ENCODE data around the gene OR10T2. TPM values are rescaled to one million over a fixed set of nuclear protein-coding genes. Genes with fewer than 3 reads are reported as not detected.
"Not testable (repeated sequence)": the region's sequence is repeated elsewhere in the genome, so short reads cannot be mapped to it uniquely, and the experiment has no call there.

The OR10T2 gene, protein sequence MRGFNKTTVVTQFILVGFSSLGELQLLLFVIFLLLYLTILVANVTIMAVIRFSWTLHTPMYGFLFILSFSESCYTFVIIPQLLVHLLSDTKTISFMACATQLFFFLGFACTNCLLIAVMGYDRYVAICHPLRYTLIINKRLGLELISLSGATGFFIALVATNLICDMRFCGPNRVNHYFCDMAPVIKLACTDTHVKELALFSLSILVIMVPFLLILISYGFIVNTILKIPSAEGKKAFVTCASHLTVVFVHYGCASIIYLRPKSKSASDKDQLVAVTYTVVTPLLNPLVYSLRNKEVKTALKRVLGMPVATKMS
- total RNA-seq, result not detected

- no peak within 1 kb of the TSS for H3K27ac ChIP-seq (ENCODE audit: low read depth, low read length)
- no peaks in the 10 kb centered on the region for H3K4me1 ChIP-seq (ENCODE audit: control insufficient read depth in 3 of 3, insufficient read depth in 3 of 3, low read length in 3 of 3)
- H3K27me3 ChIP-seq (ENCODE audit: control insufficient read depth in 3 of 3, insufficient read depth in 3 of 3, low read length in 3 of 3), result peaks cover 0 to 3% (median 0%) of the 10 kb centered on the region in 3 donors
- H3K9ac ChIP-seq (ENCODE audit: low read depth in 1 of 3, low read length in 3 of 3), result no peak within 1 kb of the TSS
- no peaks in the 10 kb centered on the region for H3K36me3 ChIP-seq (ENCODE audit: control insufficient read depth in 3 of 3, insufficient read depth in 3 of 3, low read length in 3 of 3)
- no peaks in the 10 kb centered on the region for H3K9me3 ChIP-seq (ENCODE audit: control insufficient read depth in 3 of 3, low read length in 3 of 3)
- H3K4me3 ChIP-seq (ENCODE audit: low read length in 3 of 3), result no peak within 1 kb of the TSS
These were observed at the start of gene OR10T2 for GRCh38 chr1:158398818-158399514. Gene OR10T2, minus strand, starts transcription at chr1:158399466. Its CDS starts 0 bp downstream, at chr1:158399466.

DNA sequence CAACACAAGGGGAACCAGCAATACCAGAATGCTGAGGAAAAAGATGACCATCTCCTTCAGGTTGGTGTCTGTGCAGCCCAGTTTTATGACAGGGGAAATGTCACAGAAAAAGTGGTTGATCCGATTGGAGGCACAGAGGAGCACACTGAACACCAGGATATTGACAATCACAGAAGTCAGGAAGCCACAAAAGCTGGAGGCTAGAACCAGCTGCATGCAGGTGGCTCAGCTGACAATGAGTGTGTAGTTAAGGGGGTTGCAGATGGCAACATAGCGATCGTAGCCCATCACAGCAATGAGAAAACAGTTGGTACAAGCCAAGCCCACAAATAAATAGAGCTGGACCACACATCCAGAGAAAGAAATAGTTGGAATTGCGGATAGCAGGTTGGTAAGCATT is 46.1 kb upstream of the OR10T2 start:
- no peaks in the 10 kb centered on the region for H3K9me3 ChIP-seq (ENCODE audit: control insufficient read depth in 3 of 3, low read length in 3 of 3)

GRCh38 chr1:158434741-158435140 is 35.5 kb upstream of the OR10T2 start:
- H3K36me3 ChIP-seq (ENCODE audit: control insufficient read depth in 3 of 3, insufficient read depth in 3 of 3, low read length in 3 of 3), result no peaks in the 10 kb centered on the region
- H3K27ac ChIP-seq (ENCODE audit: low read depth, low read length), result no peak overlapping the region
- H3K9me3 ChIP-seq (ENCODE audit: control insufficient read depth in 3 of 3, low read length in 3 of 3), result no peaks in the 10 kb centered on the region
- no peaks in the 10 kb centered on the region for H3K27me3 ChIP-seq (ENCODE audit: control insufficient read depth in 3 of 3, insufficient read depth in 3 of 3, low read length in 3 of 3)
- no peaks in the 10 kb centered on the region for H3K4me1 ChIP-seq (ENCODE audit: control insufficient read depth in 3 of 3, insufficient read depth in 3 of 3, low read length in 3 of 3)
- H3K4me3 ChIP-seq (ENCODE audit: low read length in 3 of 3), result no peak overlapping the region
- H3K9ac ChIP-seq (ENCODE audit: low read depth in 1 of 3, low read length in 3 of 3), result no peak overlapping the region

More for the DNA sequence above, 46.1 kb upstream of the OR10T2 start:
- H3K9ac ChIP-seq (ENCODE audit: low read depth in 1 of 3, low read length in 3 of 3), result no peak overlapping the region
- no peaks in the 10 kb centered on the region for H3K36me3 ChIP-seq (ENCODE audit: control insufficient read depth in 3 of 3, insufficient read depth in 3 of 3, low read length in 3 of 3)
- peaks cover 0 to 2% (median 0%) of the 10 kb centered on the region in 3 donors for H3K27me3 ChIP-seq (ENCODE audit: control insufficient read depth in 3 of 3, insufficient read depth in 3 of 3, low read length in 3 of 3)
- no peaks in the 10 kb centered on the region for H3K4me1 ChIP-seq (ENCODE audit: control insufficient read depth in 3 of 3, insufficient read depth in 3 of 3, low read length in 3 of 3)
- H3K4me3 ChIP-seq (ENCODE audit: low read length in 3 of 3), result no peak overlapping the region
- no peak overlapping the region for H3K27ac ChIP-seq (ENCODE audit: low read depth, low read length)

- not testable (repeated sequence) for H3K27me3 ChIP-seq (ENCODE audit: control insufficient read depth in 3 of 3, insufficient read depth in 3 of 3, low read length in 3 of 3); H3K27ac ChIP-seq (ENCODE audit: low read depth, low read length); H3K4me1 ChIP-seq (ENCODE audit: control insufficient read depth in 3 of 3, insufficient read depth in 3 of 3, low read length in 3 of 3); H3K36me3 ChIP-seq (ENCODE audit: control insufficient read depth in 3 of 3, insufficient read depth in 3 of 3, low read length in 3 of 3); H3K4me3 ChIP-seq (ENCODE audit: low read length in 3 of 3); H3K9me3 ChIP-seq (ENCODE audit: control insufficient read depth in 3 of 3, low read length in 3 of 3); H3K9ac ChIP-seq (ENCODE audit: low read depth in 1 of 3, low read length in 3 of 3)
These were observed 30.9 kb upstream of the OR10T2 start for GRCh38 chr1:158430163-158430562.

DNA sequence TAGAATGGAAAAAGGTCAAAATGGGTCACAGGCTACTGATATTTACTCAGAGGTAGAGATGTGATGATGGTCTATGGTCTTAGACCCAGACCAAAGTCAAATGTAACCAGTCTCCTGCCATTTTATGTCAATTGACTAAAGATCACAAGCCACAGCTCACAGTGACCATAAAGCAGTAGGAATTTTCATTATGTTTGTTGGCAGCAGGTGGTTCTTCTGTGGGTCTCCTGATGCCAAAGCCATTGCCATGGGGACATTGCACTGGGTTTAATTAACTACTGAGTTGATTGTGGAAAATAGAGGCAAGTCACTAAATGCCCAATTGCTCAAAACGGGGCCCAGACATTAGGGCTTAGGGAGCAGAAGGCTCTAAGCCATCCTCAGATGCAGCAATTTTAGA is 26.9 kb upstream of the OR10T2 start, which contains the start of gene OR10K2:
OR10K2 (minus strand) TSS at position 101 of the 400 bp plus-strand sequence. CDS start 5,371 bp downstream, outside the sequence.
- Histone ChIP-seq H3K9ac (ENCODE audit: low read depth in 1 of 3, low read length in 3 of 3) (no peak within 1 kb of the TSS), H3K27ac (ENCODE audit: low read depth, low read length) (no peak within 1 kb of the TSS), H3K27me3 (ENCODE audit: control insufficient read depth in 3 of 3, insufficient read depth in 3 of 3, low read length in 3 of 3) (no peaks in the 10 kb centered on the region), H3K4me3 (ENCODE audit: low read length in 3 of 3) (no peak within 1 kb of the TSS), H3K4me1 (ENCODE audit: control insufficient read depth in 3 of 3, insufficient read depth in 3 of 3, low read length in 3 of 3) (no peaks in the 10 kb centered on the region), H3K36me3 (ENCODE audit: control insufficient read depth in 3 of 3, insufficient read depth in 3 of 3, low read length in 3 of 3) (no peaks in the 10 kb centered on the region), H3K9me3 (ENCODE audit: control insufficient read depth in 3 of 3, low read length in 3 of 3) (no peaks in the 10 kb centered on the region)

- no peak overlapping the region for H3K4me3 ChIP-seq (ENCODE audit: low read length in 3 of 3)
- H3K27me3 ChIP-seq (ENCODE audit: control insufficient read depth in 3 of 3, insufficient read depth in 3 of 3, low read length in 3 of 3), result no peaks in the 10 kb centered on the region
- H3K4me1 ChIP-seq (ENCODE audit: control insufficient read depth in 3 of 3, insufficient read depth in 3 of 3, low read length in 3 of 3), result no peaks in the 10 kb centered on the region
- no peaks in the 10 kb centered on the region for H3K36me3 ChIP-seq (ENCODE audit: control insufficient read depth in 3 of 3, insufficient read depth in 3 of 3, low read length in 3 of 3)
- H3K9ac ChIP-seq (ENCODE audit: low read depth in 1 of 3, low read length in 3 of 3), result no peak overlapping the region
- H3K27ac ChIP-seq (ENCODE audit: low read depth, low read length), result no peak overlapping the region
- H3K9me3 ChIP-seq (ENCODE audit: control insufficient read depth in 3 of 3, low read length in 3 of 3), result no peaks in the 10 kb centered on the region
These were observed 25.8 kb upstream of the OR10T2 start for GRCh38 chr1:158425027-158425426.

DNA sequence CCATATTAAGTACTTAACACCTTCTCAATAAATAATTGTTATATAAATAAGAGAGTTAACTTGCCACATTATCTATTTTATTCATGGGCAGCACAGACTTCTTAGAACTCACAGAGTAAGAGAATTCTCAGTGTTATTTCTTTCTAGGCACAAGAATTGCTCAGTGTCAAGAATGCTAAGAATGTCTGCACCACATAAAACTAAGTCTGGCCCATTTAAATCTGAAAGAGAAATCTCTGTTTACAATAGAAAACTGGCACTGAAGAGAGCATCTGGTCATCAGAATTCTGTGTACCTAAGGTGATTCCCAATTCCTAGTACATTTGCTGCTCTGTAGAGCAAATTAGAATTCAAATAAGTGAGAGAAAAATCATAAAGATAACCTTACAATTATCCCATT is 22.9 kb upstream of the OR10T2 start:
- no peak overlapping the region for H3K4me3 ChIP-seq (ENCODE audit: low read length in 3 of 3)
- no peak overlapping the region for H3K27ac ChIP-seq (ENCODE audit: low read depth, low read length)

DNA sequence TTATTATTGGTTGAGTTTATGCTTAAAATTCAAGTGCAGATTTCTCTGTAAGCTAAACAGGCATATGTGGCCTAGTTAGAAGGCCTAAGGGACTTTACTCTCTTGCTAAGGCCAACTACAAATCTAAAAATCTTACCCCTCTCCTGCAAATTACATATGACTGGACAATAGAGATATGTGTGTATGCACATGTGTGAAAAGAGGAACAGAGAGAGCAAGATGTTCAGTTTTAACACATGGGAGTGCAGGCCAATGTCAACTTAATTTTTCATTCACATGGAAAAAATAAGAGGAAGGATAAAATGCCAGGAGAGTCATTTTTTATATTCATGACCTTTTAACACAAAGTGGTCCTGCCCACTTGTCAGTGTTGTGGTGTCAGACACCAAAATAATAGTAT is 18.3 kb upstream of the OR10T2 start:
- no peaks in the 10 kb centered on the region for H3K36me3 ChIP-seq (ENCODE audit: control insufficient read depth in 3 of 3, insufficient read depth in 3 of 3, low read length in 3 of 3)
- no peaks in the 10 kb centered on the region for H3K4me1 ChIP-seq (ENCODE audit: control insufficient read depth in 3 of 3, insufficient read depth in 3 of 3, low read length in 3 of 3)
- no peak overlapping the region for H3K9ac ChIP-seq (ENCODE audit: low read depth in 1 of 3, low read length in 3 of 3)
- no peak overlapping the region for H3K27ac ChIP-seq (ENCODE audit: low read depth, low read length)
- no peaks in the 10 kb centered on the region for H3K9me3 ChIP-seq (ENCODE audit: control insufficient read depth in 3 of 3, low read length in 3 of 3)
- H3K4me3 ChIP-seq (ENCODE audit: low read length in 3 of 3), result no peak overlapping the region
- H3K27me3 ChIP-seq (ENCODE audit: control insufficient read depth in 3 of 3, insufficient read depth in 3 of 3, low read length in 3 of 3), result no peaks in the 10 kb centered on the region

More for the DNA sequence above, 22.9 kb upstream of the OR10T2 start:
- Histone ChIP-seq H3K9ac (ENCODE audit: low read depth in 1 of 3, low read length in 3 of 3) (no peak overlapping the region), H3K27me3 (ENCODE audit: control insufficient read depth in 3 of 3, insufficient read depth in 3 of 3, low read length in 3 of 3) (no peaks in the 10 kb centered on the region), H3K36me3 (ENCODE audit: control insufficient read depth in 3 of 3, insufficient read depth in 3 of 3, low read length in 3 of 3) (no peaks in the 10 kb centered on the region), H3K9me3 (ENCODE audit: control insufficient read depth in 3 of 3, low read length in 3 of 3) (no peaks in the 10 kb centered on the region), H3K4me1 (ENCODE audit: control insufficient read depth in 3 of 3, insufficient read depth in 3 of 3, low read length in 3 of 3) (no peaks in the 10 kb centered on the region)

DNA sequence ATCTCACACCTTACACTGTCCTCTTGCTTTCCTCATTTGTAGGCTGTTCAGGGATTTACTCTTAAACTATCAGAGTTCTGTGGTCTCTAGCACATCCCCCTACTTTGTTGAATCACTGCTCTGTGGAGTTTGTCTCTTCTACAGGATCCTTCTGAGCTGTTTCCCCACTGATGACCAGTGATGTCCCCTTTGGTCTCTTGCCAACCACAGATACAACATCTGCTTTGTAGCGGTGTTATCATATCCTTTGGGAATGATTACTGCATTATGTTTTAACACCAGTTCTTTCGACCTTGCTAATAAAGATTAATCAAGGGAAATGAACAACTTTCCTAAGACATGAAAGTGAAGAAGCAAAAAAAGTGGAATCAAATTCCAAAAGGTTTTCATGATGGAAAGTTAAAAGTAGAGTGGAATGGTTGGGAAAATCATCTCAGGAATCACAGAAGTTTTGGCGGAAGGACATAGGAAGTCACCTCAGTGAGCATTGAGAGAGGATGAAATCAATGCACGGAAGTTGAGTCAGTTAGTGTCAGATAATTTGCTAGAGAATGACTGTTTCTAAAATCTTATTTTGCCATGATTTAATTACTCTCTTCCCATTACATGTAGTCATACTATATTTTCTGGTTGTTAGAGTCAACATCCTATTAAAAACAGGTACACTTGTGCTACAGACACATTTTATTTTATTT is 15.5 kb upstream of the OR10T2 start:
- no peaks in the 10 kb centered on the region for H3K36me3 ChIP-seq (ENCODE audit: control insufficient read depth in 3 of 3, insufficient read depth in 3 of 3, low read length in 3 of 3)

GRCh38 chr1:158407092-158407491 is 7.8 kb upstream of the OR10T2 start:
- no peaks in the 10 kb centered on the region for H3K36me3 ChIP-seq (ENCODE audit: control insufficient read depth in 3 of 3, insufficient read depth in 3 of 3, low read length in 3 of 3)
- H3K9ac ChIP-seq (ENCODE audit: low read depth in 1 of 3, low read length in 3 of 3), result no peak overlapping the region
- H3K27me3 ChIP-seq (ENCODE audit: control insufficient read depth in 3 of 3, insufficient read depth in 3 of 3, low read length in 3 of 3), result no peaks in the 10 kb centered on the region
- no peak overlapping the region for H3K4me3 ChIP-seq (ENCODE audit: low read length in 3 of 3)
- H3K27ac ChIP-seq (ENCODE audit: low read depth, low read length), result no peak overlapping the region
- H3K9me3 ChIP-seq (ENCODE audit: control insufficient read depth in 3 of 3, low read length in 3 of 3), result no peaks in the 10 kb centered on the region
- no peaks in the 10 kb centered on the region for H3K4me1 ChIP-seq (ENCODE audit: control insufficient read depth in 3 of 3, insufficient read depth in 3 of 3, low read length in 3 of 3)

More for the DNA sequence above, 15.5 kb upstream of the OR10T2 start:
- Histone ChIP-seq H3K4me3 (ENCODE audit: low read length in 3 of 3) (no peak overlapping the region), H3K9me3 (ENCODE audit: control insufficient read depth in 3 of 3, low read length in 3 of 3) (no peaks in the 10 kb centered on the region), H3K4me1 (ENCODE audit: control insufficient read depth in 3 of 3, insufficient read depth in 3 of 3, low read length in 3 of 3) (no peaks in the 10 kb centered on the region), H3K9ac (ENCODE audit: low read depth in 1 of 3, low read length in 3 of 3) (no peak overlapping the region), H3K27ac (ENCODE audit: low read depth, low read length) (no peak overlapping the region), H3K27me3 (ENCODE audit: control insufficient read depth in 3 of 3, insufficient read depth in 3 of 3, low read length in 3 of 3) (no peaks in the 10 kb centered on the region)
